SK-N-SH (cell line): Measurements from ENCODE around the gene IL15RA. TPM values are rescaled to one million over a fixed set of nuclear protein-coding genes. Genes with fewer than 3 reads are reported as not detected.

Experiments
- CTCF ChIA-PET: fragments of 300-600, 350-600 bp; formaldehyde crosslinking; extraction: SDS; loops from one replicate; lab custom pipeline; 2021; lab: Yijun Ruan, JAX
- POLR2A ChIA-PET: fragments of 350-600 bp; sonication (Branson Sonifier 250); formaldehyde crosslinking; extraction: SDS; loops from one replicate; lab custom pipeline; 2020; ENCODE audit warnings: antibody characterized with exemption, inconsistent platforms; lab: Yijun Ruan, JAX
- DNase-seq: peaks from one replicate; pipeline ENCODE4 v3.0.0; 2012
- H2AFZ ChIP-seq: fragments of 200-600 bp; sonication (generic); 2 replicates; pipeline ENCODE4 v1.8.1; 2016; ENCODE audit warnings: antibody characterized with exemption, mild to moderate bottlenecking, low read depth
- H3F3A ChIP-seq: fragments of 200-600 bp; sonication (generic); replicated peaks from 2 replicates; pipeline ENCODE3; 2016; ENCODE audit warnings: antibody characterized with exemption, mild to moderate bottlenecking; ENCODE audit not compliant: insufficient read depth
- H3K27ac ChIP-seq, 2 experiments: fragments of 200-500 bp in 1 of 2; fragments of 200-600 bp in 1 of 2; sonication (Bioruptor generic) in 1 of 2; sonication (generic), shearing (Covaris generic) in 1 of 2; 2 replicates each; pipeline versions ENCODE4 v1.5.1 to v1.6.1; 2014 to 2016; ENCODE audit warnings: low read depth in 2 of 2, inconsistent platforms in 1 of 2, low read length in 1 of 2, mild to moderate bottlenecking in 1 of 2, mixed read lengths in 1 of 2
- H3K27me3 ChIP-seq: fragments of 200-600 bp; sonication (generic), shearing (Covaris generic); 2 replicates; pipeline ENCODE4 v1.6.1; 2016; ENCODE audit warnings: mixed run types; ENCODE audit not compliant: insufficient read depth
- H3K36me3 ChIP-seq, 2 experiments: fragments of 200-500 bp in 1 of 2; fragments of 200-600 bp in 1 of 2; sonication (Bioruptor generic) in 1 of 2; sonication (generic) in 1 of 2; replicated peaks in 1 of 2; 2 replicates each; pipeline versions ENCODE3 to v1.5.1; 2014 to 2016; ENCODE audit warnings: low read length in 1 of 2, mild to moderate bottlenecking in 1 of 2; ENCODE audit not compliant: insufficient read depth in 2 of 2, control insufficient read depth in 1 of 2
- H3K4me1 ChIP-seq, 2 experiments: fragments of 200-500 bp in 1 of 2; fragments of 200-600 bp in 1 of 2; sonication (Bioruptor generic) in 1 of 2; sonication (generic), shearing (Covaris generic) in 1 of 2; 2 replicates each; pipeline versions ENCODE4 v1.5.1 to v1.6.1; 2014 to 2016; ENCODE audit warnings: low read depth in 1 of 2, low read length in 1 of 2, mixed run types in 1 of 2; ENCODE audit not compliant: insufficient read depth in 2 of 2, control insufficient read depth in 1 of 2
- H3K4me2 ChIP-seq: fragments of 200-600 bp; sonication (generic), shearing (Covaris generic); 2 replicates; pipeline ENCODE4 v1.6.1; 2017; ENCODE audit warnings: mixed run types
- H3K4me3 ChIP-seq, 2 experiments: fragments of 200-500 bp in 1 of 2; fragments of 200-600 bp in 1 of 2; sonication (Bioruptor generic) in 1 of 2; sonication (generic), shearing (Covaris generic) in 1 of 2; 2 replicates each; pipeline versions ENCODE4 v1.5.1 to v1.8.1; 2014 to 2016; ENCODE audit warnings: low read depth in 2 of 2, inconsistent platforms in 1 of 2, low read length in 1 of 2, mild to moderate bottlenecking in 1 of 2, mixed read lengths in 1 of 2, moderate library complexity in 1 of 2
- H3K79me2 ChIP-seq: fragments of 200-600 bp; sonication (generic); 2 replicates; pipeline ENCODE4 v1.8.1; 2017; ENCODE audit warnings: mild to moderate bottlenecking; ENCODE audit not compliant: insufficient read depth
- H3K9ac ChIP-seq: fragments of 200-600 bp; sonication (generic); 2 replicates; pipeline ENCODE4 v1.6.1; 2017; ENCODE audit warnings: mixed run types
- H3K9me2 ChIP-seq: fragments of 200-600 bp; sonication (generic); 2 replicates; pipeline ENCODE4 v1.6.1; 2017; ENCODE audit warnings: mixed run types
- H3K9me3 ChIP-seq: fragments of 200-600 bp; sonication (generic); 2 replicates; pipeline ENCODE4 v1.6.1; 2017; ENCODE audit warnings: mixed run types, mild to moderate bottlenecking, moderate library complexity
- H4K20me1 ChIP-seq: fragments of 200-600 bp; sonication (generic); 2 replicates; pipeline ENCODE4 v1.6.1; 2017; ENCODE audit warnings: mild to moderate bottlenecking, mixed run types; ENCODE audit not compliant: insufficient read depth
- CHD2 ChIP-seq: fragments of 150-350 bp; IDR thresholded peaks from 2 replicates; pipeline ENCODE4 v1.6.1; 2018; ENCODE audit warnings: low read length; ENCODE audit not compliant: partially characterized antibody
- CTCF ChIP-seq: fragments of 200-600 bp; sonication (generic); IDR thresholded peaks from 2 replicates; pipeline ENCODE4 v1.6.1; 2017; ENCODE audit warnings: antibody characterized with exemption, mild to moderate bottlenecking, moderate library complexity
- EZH2phosphoT487 ChIP-seq: fragments of 200-600 bp; sonication (generic); IDR thresholded peaks from 2 replicates; pipeline ENCODE4 v1.6.1; 2017; ENCODE audit warnings: low read depth, mixed run types, mild to moderate bottlenecking, antibody characterized with exemption, moderate library complexity, borderline replicate concordance
- FOXJ3 ChIP-seq: sonication (generic); formaldehyde crosslinking; IDR thresholded peaks from 2 replicates; pipeline ENCODE4 v1.5.1; 2020; ENCODE audit warnings: mild to moderate bottlenecking, missing genetic modification reagents
- FOXM1 ChIP-seq: IDR thresholded peaks from 2 replicates; pipeline ENCODE4 v1.4.0; 2012; ENCODE audit warnings: low read depth, mild to moderate bottlenecking
- GABPA ChIP-seq: IDR thresholded peaks from 2 replicates; pipeline ENCODE4 v1.4.0; 2012; ENCODE audit warnings: low read depth, mild to moderate bottlenecking
- IRF3 ChIP-seq: fragments of 150-350 bp; IDR thresholded peaks from 2 replicates; pipeline ENCODE4 v1.6.1; 2016; ENCODE audit warnings: mild to moderate bottlenecking, low read depth, low read length
- MAX ChIP-seq: IDR thresholded peaks from 2 replicates; pipeline ENCODE4 v1.4.0; 2012; ENCODE audit warnings: low read depth
- MXI1 ChIP-seq: IDR thresholded peaks from 2 replicates; pipeline ENCODE4 v1.6.1; 2012; ENCODE audit warnings: mild to moderate bottlenecking, low read depth, low read length, improper control_type of control experiment
- NRF1 ChIP-seq: IDR thresholded peaks from 2 replicates; pipeline ENCODE4 v1.6.1; 2012; ENCODE audit warnings: low read depth, mild to moderate bottlenecking, low read length
- POLR2AphosphoS5 ChIP-seq: IDR thresholded peaks from 2 replicates; pipeline ENCODE4 v1.6.1; 2012; ENCODE audit warnings: low read depth, low read length
- RAD21 ChIP-seq: IDR thresholded peaks from 2 replicates; pipeline ENCODE4 v1.6.1; 2012; ENCODE audit warnings: mild to moderate bottlenecking, low read length
- RFX5 ChIP-seq: IDR thresholded peaks from 2 replicates; pipeline ENCODE4 v1.6.1; 2012; ENCODE audit warnings: mild to moderate bottlenecking, improper control_type of control experiment, low read length
- RXRA ChIP-seq: IDR thresholded peaks from 2 replicates; pipeline ENCODE4 v1.4.0; 2012; ENCODE audit warnings: low read depth, mild to moderate bottlenecking, borderline replicate concordance
- SMC3 ChIP-seq: IDR thresholded peaks from 2 replicates; pipeline ENCODE4 v1.6.1; 2012; ENCODE audit warnings: low read depth, low read length, improper control_type of control experiment
- TAF1 ChIP-seq: IDR thresholded peaks from 2 replicates; pipeline ENCODE4 v1.6.1; 2012; ENCODE audit warnings: low read depth, mild to moderate bottlenecking, low read length, moderate library complexity, borderline replicate concordance
- TCF12 ChIP-seq: IDR thresholded peaks from 2 replicates; pipeline ENCODE4 v1.4.0; 2012
- YY1 ChIP-seq: IDR thresholded peaks from 2 replicates; pipeline ENCODE4 v1.4.0; 2012; ENCODE audit warnings: low read depth, mild to moderate bottlenecking
- WGBS: methylation state at CpG from one replicate; pipeline ENCODE4 v1.1.6; 2017; ENCODE audit warnings: low lambda C conversion rate; 5-methylcytosine and 5-hydroxymethylcytosine counted together
- polyA plus RNA-seq, 3 experiments: library from polyadenylated mRNA; depleted of rRNA; stranded (reverse); fragments of >200 nt; gene quantifications; 2 replicates each; pipeline ENCODE4 v1.2.3, GENCODE V29; 2012
- TF ChIP-seq, protein P1 (sequence below): IDR thresholded peaks from 2 replicates; pipeline ENCODE4 v1.4.0; 2012; ENCODE audit warnings: low read depth, borderline replicate concordance
- TF ChIP-seq, protein P2 (sequence below): IDR thresholded peaks from 2 replicates; pipeline ENCODE4; 2012

IL15RA gene
- polyA plus RNA-seq, 1 of the 3 experiments (the other 2 are of a cell fraction), result 2.1 TPM

DNA sequence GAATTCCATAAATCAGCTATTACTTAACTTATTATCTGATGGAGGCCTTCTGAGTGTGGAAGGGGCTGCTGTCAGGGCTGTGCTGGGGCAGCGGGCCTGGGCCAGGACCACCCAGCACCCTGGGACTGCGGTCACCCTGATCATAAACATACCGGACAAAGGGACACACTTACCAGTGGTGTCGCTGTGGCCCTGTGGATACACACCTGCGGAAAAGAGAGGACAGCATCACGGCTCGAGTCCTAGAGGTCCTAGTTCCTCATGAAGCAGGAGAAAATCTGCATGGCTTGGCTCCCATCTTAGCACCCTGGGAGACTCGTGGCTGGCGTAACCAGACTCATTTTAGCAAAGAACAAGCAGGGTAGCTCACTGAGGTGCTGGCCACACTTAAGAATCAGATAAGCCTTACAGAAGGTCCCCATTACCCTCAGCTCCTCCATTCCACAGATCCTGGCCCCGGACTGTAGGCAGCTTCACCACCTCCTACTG is 17.7 kb downstream of the IL15RA start:
- POLR2A ChIA-PET, result no interaction called here
- 89% methylated on average over 9 of the region's 10 CpGs for WGBS
- H3K9me3 ChIP-seq, result no peaks in the 10 kb centered on the region

GRCh38 chr10:5959142-5959541 is 18.2 kb downstream of the IL15RA start:
- Histone ChIP-seq H3K4me1 (no peaks in the 10 kb centered on the region), H2AFZ (no peak overlapping the region), H3K27ac (no peak overlapping the region), H3K79me2 (no peaks in the 10 kb centered on the region), H3K9me3 (no peaks in the 10 kb centered on the region), H3K9ac (no peak overlapping the region), H3K9me2 (no peaks in the 10 kb centered on the region), H3K27me3 (no peaks in the 10 kb centered on the region), H3K4me2 (no peak overlapping the region), H3F3A (peaks cover 9% of the 10 kb centered on the region), H3K36me3 (no peaks in the 10 kb centered on the region), H4K20me1 (no peaks in the 10 kb centered on the region), H3K4me3 (no peak overlapping the region)
- DNase-seq, result no peak
- CTCF ChIA-PET, result no interaction called here
- WGBS, result 86% methylated on average over 5 of the region's 5 CpGs
- POLR2A ChIA-PET, result no interaction called here
- TF ChIP-seq RAD21, result no peak
- TF ChIP-seq TCF12, result no peak
- no peak for TF ChIP-seq MAX
- TF ChIP-seq, protein P1, sequence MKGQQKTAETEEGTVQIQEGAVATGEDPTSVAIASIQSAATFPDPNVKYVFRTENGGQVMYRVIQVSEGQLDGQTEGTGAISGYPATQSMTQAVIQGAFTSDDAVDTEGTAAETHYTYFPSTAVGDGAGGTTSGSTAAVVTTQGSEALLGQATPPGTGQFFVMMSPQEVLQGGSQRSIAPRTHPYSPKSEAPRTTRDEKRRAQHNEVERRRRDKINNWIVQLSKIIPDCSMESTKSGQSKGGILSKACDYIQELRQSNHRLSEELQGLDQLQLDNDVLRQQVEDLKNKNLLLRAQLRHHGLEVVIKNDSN, result no peak
- TF ChIP-seq CTCF, result no peak
- TF ChIP-seq NRF1, result no peak
- TF ChIP-seq MXI1, result no peak
- TF ChIP-seq SMC3, result no peak

More for the DNA sequence above, 17.7 kb downstream of the IL15RA start:
- no peak for DNase-seq
- H3K36me3 ChIP-seq, result no peaks in the 10 kb centered on the region
- no peak overlapping the region for H3K9ac ChIP-seq
- H3K27ac ChIP-seq, result no peak overlapping the region
- no peaks in the 10 kb centered on the region for H4K20me1 ChIP-seq
- no peaks in the 10 kb centered on the region for H3K4me1 ChIP-seq
- no peak overlapping the region for H3K4me2 ChIP-seq
- H3K27me3 ChIP-seq, result no peaks in the 10 kb centered on the region
- H3K9me2 ChIP-seq, result no peaks in the 10 kb centered on the region
- H3F3A ChIP-seq, result peaks cover 9% of the 10 kb centered on the region
- H2AFZ ChIP-seq, result no peak overlapping the region
- no peak overlapping the region for H3K4me3 ChIP-seq
- no peaks in the 10 kb centered on the region for H3K79me2 ChIP-seq
- CTCF ChIA-PET, result interaction anchor here (1.2 kb wide), 1 partner anchor 28 kb away, joined by 4 read pairs; no protein-coding TSS in a partner anchor
- TF ChIP-seq POLR2AphosphoS5 (no peak), EZH2phosphoT487 (no peak), CHD2 (no peak), TAF1 (no peak), GABPA (no peak), RXRA (no peak), TCF12 (no peak), YY1 (no peak), NRF1 (no peak), FOXJ3 (CRISPR knock-in tag) (no peak), IRF3 (no peak), RFX5 (no peak), FOXM1 (no peak)
- TF ChIP-seq, protein P1, result no peak
- TF ChIP-seq, protein P2, sequence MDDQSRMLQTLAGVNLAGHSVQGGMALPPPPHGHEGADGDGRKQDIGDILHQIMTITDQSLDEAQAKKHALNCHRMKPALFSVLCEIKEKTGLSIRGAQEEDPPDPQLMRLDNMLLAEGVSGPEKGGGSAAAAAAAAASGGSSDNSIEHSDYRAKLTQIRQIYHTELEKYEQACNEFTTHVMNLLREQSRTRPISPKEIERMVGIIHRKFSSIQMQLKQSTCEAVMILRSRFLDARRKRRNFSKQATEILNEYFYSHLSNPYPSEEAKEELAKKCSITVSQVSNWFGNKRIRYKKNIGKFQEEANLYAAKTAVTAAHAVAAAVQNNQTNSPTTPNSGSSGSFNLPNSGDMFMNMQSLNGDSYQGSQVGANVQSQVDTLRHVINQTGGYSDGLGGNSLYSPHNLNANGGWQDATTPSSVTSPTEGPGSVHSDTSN, result no peak
